CD4-positive, alpha-beta memory T cell (primary cell): ENCODE results near the gene EXOC3L2. TPM values are rescaled to one million over a fixed set of nuclear protein-coding genes. Genes with fewer than 3 reads are reported as not detected.

Experiments used
- CTCF ChIA-PET: fragments of 350-600 bp; sonication (Branson Sonifier 250); formaldehyde crosslinking; loops from one replicate; lab custom pipeline; 2021; ENCODE audit warnings: inconsistent platforms; ENCODE audit not compliant: partially characterized antibody; lab: Charles Lee
- POLR2A ChIA-PET: fragments of 350-600 bp; sonication (Branson Sonifier 250); formaldehyde crosslinking; loops from one replicate; lab custom pipeline; 2021; ENCODE audit not compliant: partially characterized antibody; lab: Charles Lee
- DNase-seq, 5 donors: peaks; one replicate each; pipeline versions ENCODE4 v3.0.0 to v3.0.0-alpha.2; 2020 to 2022; ENCODE audit warnings: mixed read lengths in 1 of 5
- H3K27ac ChIP-seq: one replicate; pipeline ENCODE4 v1.7.0; 2013; ENCODE audit warnings: low read depth, low read length
- H3K27me3 ChIP-seq: 2 replicates; pipeline ENCODE4 v1.7.0; 2013; ENCODE audit warnings: mild to moderate bottlenecking, low read length, moderate library complexity; ENCODE audit not compliant: insufficient read depth
- H3K36me3 ChIP-seq: 2 replicates; pipeline ENCODE4 v1.7.0; 2013; ENCODE audit warnings: mild to moderate bottlenecking, low read length, moderate library complexity; ENCODE audit not compliant: insufficient read depth
- H3K4me1 ChIP-seq: 2 replicates; pipeline ENCODE4 v1.7.0; 2013; ENCODE audit warnings: mild to moderate bottlenecking, low read length, moderate library complexity; ENCODE audit not compliant: insufficient read depth
- H3K4me3 ChIP-seq, 2 donors: one replicate each; pipeline ENCODE4 v1.7.0; 2013; ENCODE audit warnings: low read length in 2 of 2, mild to moderate bottlenecking in 1 of 2
- H3K9me3 ChIP-seq, 2 donors: one replicate each; pipeline ENCODE4 v1.7.0; 2013; ENCODE audit warnings: low read length in 2 of 2, control low read depth in 1 of 2; ENCODE audit not compliant: control insufficient read depth in 1 of 2
- H3K27ac Mint-ChIP-seq, 7 donors: one replicate each; pipeline ENCODE4 v1.8.0; 2020 to 2021; ENCODE audit warnings: mixed read lengths in 7 of 7, mild to moderate bottlenecking in 6 of 7, inconsistent platforms in 3 of 7, moderate library complexity in 3 of 7
- H3K27me3 Mint-ChIP-seq, 2 donors: one replicate each; pipeline ENCODE4 v1.8.0; 2020 to 2021; ENCODE audit warnings: mixed read lengths in 2 of 2
- H3K36me3 Mint-ChIP-seq, 2 donors: one replicate each; pipeline ENCODE4 v1.8.0; 2020 to 2021; ENCODE audit warnings: mixed read lengths in 2 of 2, inconsistent platforms in 1 of 2, mild to moderate bottlenecking in 1 of 2
- H3K4me1 Mint-ChIP-seq, 4 donors: one replicate each; pipeline ENCODE4 v1.8.0; 2020 to 2021; ENCODE audit warnings: mixed read lengths in 4 of 4, mild to moderate bottlenecking in 1 of 4
- H3K4me3 Mint-ChIP-seq, 8 donors: one replicate each; pipeline ENCODE4 v1.8.0; 2020 to 2021; ENCODE audit warnings: mixed read lengths in 8 of 8, mild to moderate bottlenecking in 7 of 8, moderate library complexity in 6 of 8, inconsistent platforms in 3 of 8
- H3K9me3 Mint-ChIP-seq, 8 donors: one replicate each; pipeline ENCODE4 v1.8.0; 2020 to 2021; ENCODE audit warnings: mixed read lengths in 8 of 8, mild to moderate bottlenecking in 5 of 8, inconsistent platforms in 3 of 8, moderate library complexity in 1 of 8
- intact Hi-C: fragments of 100-400 bp; cut with micrococcal nuclease; formaldehyde crosslinking; loops from one replicate; pipeline ENCODE4 v1.15.1; 2023
- polyA plus RNA-seq, 2 donors: library from polyadenylated mRNA; unstranded; fragments of 300-500 nt; fragmentation: Illumina TruSeq; gene quantifications; one replicate each; pipeline ENCODE4 v1.2.3, GENCODE V29; 2021
- total RNA-seq, 2 experiments: library from RNA; stranded (reverse); gene quantifications; one replicate each; pipeline ENCODE4 v1.2.3, GENCODE V29; 2021

EXOC3L2 gene
- total and polyA plus RNA-seq, 4 experiments from 2014 or later = not detected

GRCh38 chr19:45250216-45250831 is 5.1 kb upstream of the EXOC3L2 start:
- H3K9me3 Mint-ChIP-seq = no peaks in the 10 kb centered on the region
- peak overlapping the region; percentile 81 to 99 (median 92) for H3K4me3 Mint-ChIP-seq
- H3K4me3 ChIP-seq = peak overlapping the region; percentile 57 to 66
- intact Hi-C loops = no loop called here
- peaks cover 0 to 4% of the 10 kb centered on the region in 2 donors for H3K36me3 Mint-ChIP-seq
- H3K4me1 Mint-ChIP-seq = peaks cover 19 to 44% (median 30%) of the 10 kb centered on the region in 4 donors
- no peaks in the 10 kb centered on the region for H3K9me3 ChIP-seq
- H3K27ac ChIP-seq = peak overlapping the region; percentile 56
- peaks cover 0 to 1% of the 10 kb centered on the region in 2 donors for H3K27me3 Mint-ChIP-seq
- H3K27me3 ChIP-seq = no peaks in the 10 kb centered on the region
- POLR2A ChIA-PET = interaction anchor here (1.5 kb wide), 1 partner anchor 228 kb away, joined by 3 read pairs; no protein-coding TSS in a partner anchor
- peak overlapping the region; percentile 17 to 96 (median 92) for H3K27ac Mint-ChIP-seq
- no peak for DNase-seq
- no peaks in the 10 kb centered on the region for H3K36me3 ChIP-seq
- peaks cover 50% of the 10 kb centered on the region for H3K4me1 ChIP-seq
- CTCF ChIA-PET = interaction anchor here (0.9 to 1.0 kb wide), 2 partner anchors 18 to 163 kb away, joined by 3 to 4 read pairs; no protein-coding TSS in a partner anchor

- Mint-ChIP-seq H3K9me3 (no peaks in the 10 kb centered on the region), H3K36me3 (peaks cover 0 to 4% of the 10 kb centered on the region in 2 donors), H3K27ac (peak overlapping the region in 3 of 7 donors; percentile 23 to 25 (median 24)), H3K4me1 (peaks cover 22 to 36% (median 28%) of the 10 kb centered on the region in 4 donors), H3K4me3 (peak overlapping the region in 7 of 8 donors; percentile 41 to 95 (median 73)), H3K27me3 (peaks cover 6% of the 10 kb centered on the region in 2 donors)
- POLR2A ChIA-PET = interaction anchor here (1.5 kb wide), 1 partner anchor 229 kb away, joined by 3 read pairs; no protein-coding TSS in a partner anchor
- H3K27me3 ChIP-seq = no peaks in the 10 kb centered on the region
- CTCF ChIA-PET = interaction anchor here (0.9 to 1.9 kb wide), 5 partner anchors 19 to 346 kb away, joined by 3 to 7 read pairs (median 3); partner anchors contain the start of genes BLOC1S3 and TRAPPC6A
- H3K36me3 ChIP-seq = no peaks in the 10 kb centered on the region
- H3K9me3 ChIP-seq = no peaks in the 10 kb centered on the region
- peaks cover 43% of the 10 kb centered on the region for H3K4me1 ChIP-seq
- intact Hi-C loops = loop anchor here (2.0 kb wide), 1 partner anchor 347 kb away; no protein-coding TSS in a partner anchor
- DNase-seq = no peak
- no peak overlapping the region for H3K27ac ChIP-seq
- H3K4me3 ChIP-seq = no peak overlapping the region
Measured at GRCh38 chr19:45249261-45250033, 4.2 kb upstream of the EXOC3L2 start.

- no peaks in the 10 kb centered on the region for H3K9me3 ChIP-seq
- H3K4me3 ChIP-seq = no peak overlapping the region
- ChIA-PET CTCF (no interaction called here), POLR2A (no interaction called here)
- H3K4me1 ChIP-seq = peaks cover 20% of the 10 kb centered on the region
- H3K9me3 Mint-ChIP-seq = no peaks in the 10 kb centered on the region
- H3K27ac ChIP-seq = no peak overlapping the region
- H3K36me3 ChIP-seq = no peaks in the 10 kb centered on the region
- no peaks in the 10 kb centered on the region for H3K27me3 ChIP-seq
- peaks cover 4 to 12% (median 9%) of the 10 kb centered on the region in 4 donors for H3K4me1 Mint-ChIP-seq
- intact Hi-C loops = no loop called here
- no peak for DNase-seq
- peaks cover 6 to 8% of the 10 kb centered on the region in 2 donors for H3K27me3 Mint-ChIP-seq
- H3K36me3 Mint-ChIP-seq = peaks cover 0 to 2% of the 10 kb centered on the region in 2 donors
- no peak overlapping the region for H3K27ac Mint-ChIP-seq
- H3K4me3 Mint-ChIP-seq = no peak overlapping the region
Measured at GRCh38 chr19:45247136-45247535, 1.9 kb upstream of the EXOC3L2 start.

- Histone ChIP-seq H3K4me1 (peaks cover 17% of the 10 kb centered on the region), H3K36me3 (no peaks in the 10 kb centered on the region), H3K4me3 (no peak overlapping the region), H3K9me3 (no peaks in the 10 kb centered on the region), H3K27me3 (no peaks in the 10 kb centered on the region), H3K27ac (no peak overlapping the region)
- Mint-ChIP-seq H3K4me1 (peaks cover 3 to 9% (median 7%) of the 10 kb centered on the region in 4 donors), H3K4me3 (no peak overlapping the region), H3K9me3 (no peaks in the 10 kb centered on the region), H3K27me3 (peaks cover 6 to 8% of the 10 kb centered on the region in 2 donors), H3K36me3 (no peaks in the 10 kb centered on the region), H3K27ac (peak overlapping the region in 1 of 7 donors; percentile 62)
- CTCF ChIA-PET = interaction anchor here (1.5 kb wide), 1 partner anchor 64 kb away, joined by 3 read pairs; no protein-coding TSS in a partner anchor
- POLR2A ChIA-PET = no interaction called here
- intact Hi-C loops = no loop called here
- DNase-seq = no peak
Measured at GRCh38 chr19:45245826-45246225, 619 bp upstream of the EXOC3L2 start.

- Histone ChIP-seq H3K27ac (no peak overlapping the region), H3K9me3 (no peaks in the 10 kb centered on the region), H3K36me3 (no peaks in the 10 kb centered on the region), H3K4me3 (no peak overlapping the region), H3K4me1 (peaks cover 9% of the 10 kb centered on the region), H3K27me3 (no peaks in the 10 kb centered on the region)
- no peaks in the 10 kb centered on the region for H3K36me3 Mint-ChIP-seq
- DNase-seq = no peak
- H3K4me1 Mint-ChIP-seq = peaks cover 0 to 4% (median 3%) of the 10 kb centered on the region in 4 donors
- H3K9me3 Mint-ChIP-seq = no peaks in the 10 kb centered on the region
- CTCF ChIA-PET = no interaction called here
- H3K27ac Mint-ChIP-seq = no peak overlapping the region
- H3K4me3 Mint-ChIP-seq = no peak overlapping the region
- POLR2A ChIA-PET = no interaction called here
- intact Hi-C loops = no loop called here
- H3K27me3 Mint-ChIP-seq = peaks cover 6 to 8% of the 10 kb centered on the region in 2 donors
Measured at GRCh38 chr19:45244133-45244794, 943 bp downstream of the EXOC3L2 start.

GRCh38 chr19:45243144-45243732 is 2.0 kb downstream of the EXOC3L2 start:
- Mint-ChIP-seq H3K4me3 (no peak overlapping the region), H3K27ac (no peak overlapping the region), H3K36me3 (no peaks in the 10 kb centered on the region), H3K4me1 (peaks cover 0 to 3% (median 0%) of the 10 kb centered on the region in 4 donors), H3K27me3 (peaks cover 6 to 8% of the 10 kb centered on the region in 2 donors), H3K9me3 (no peaks in the 10 kb centered on the region)
- no peaks in the 10 kb centered on the region for H3K27me3 ChIP-seq
- POLR2A ChIA-PET = no interaction called here
- H3K9me3 ChIP-seq = no peaks in the 10 kb centered on the region
- CTCF ChIA-PET = no interaction called here
- no peaks in the 10 kb centered on the region for H3K4me1 ChIP-seq
- intact Hi-C loops = no loop called here
- no peak overlapping the region for H3K4me3 ChIP-seq
- H3K27ac ChIP-seq = no peak overlapping the region
- no peaks in the 10 kb centered on the region for H3K36me3 ChIP-seq
- no peak for DNase-seq
